ENCODE results near the gene BANF1. TPM values are rescaled to one million over a fixed set of nuclear protein-coding genes. Genes with fewer than 3 reads are reported as not detected.

The BANF1 gene
- total and polyA plus RNA-seq, 2 experiments from 2014 or later = 31.6 to 330 TPM

DNA sequence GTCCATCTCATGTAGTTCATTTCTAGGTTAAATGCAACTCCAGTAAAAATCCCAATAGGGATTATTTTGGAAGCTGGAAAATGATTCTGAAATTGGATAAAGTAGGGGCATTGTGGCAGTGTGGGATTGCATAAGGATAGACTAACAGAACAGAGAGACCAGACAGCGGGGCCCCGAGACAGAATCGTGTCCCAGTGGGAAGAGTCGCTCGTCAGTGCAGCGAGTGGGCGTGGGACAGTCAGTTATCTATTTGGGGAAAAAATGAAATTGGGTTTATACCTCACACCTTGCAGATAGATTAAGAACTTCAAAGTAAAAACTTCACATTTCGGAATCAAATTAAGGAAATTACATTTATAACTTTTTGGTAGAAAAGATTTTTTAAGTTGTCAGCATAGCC lies 30.2 kb upstream of the BANF1 start:
- H3K4me1 ChIP-seq (ENCODE audit: insufficient read depth) = no peaks in the 10 kb centered on the region
- H3K9me3 ChIP-seq (ENCODE audit: low read depth) = no peaks in the 10 kb centered on the region
- WGBS, 2 experiments (ENCODE audit: low coverage in 1 of 2, low lambda C conversion rate in 2 of 2, missing lambda C conversion rate in 2 of 2) = 95 to 99% methylated on average over 8 of the region's 8 CpGs
- H3F3A ChIP-seq (ENCODE audit: insufficient read depth) = peaks cover 13% of the 10 kb centered on the region; the same call in 1 of the 2 replicates
- no peak overlapping the region for H3K4me2 ChIP-seq (ENCODE audit: unreplicated experiment)
- H3K4me3 ChIP-seq = no peak overlapping the region
- H2AFZ ChIP-seq = no peak overlapping the region
- no peaks in the 10 kb centered on the region for H3K36me3 ChIP-seq (ENCODE audit: low read depth)
- peaks cover 26% of the 10 kb centered on the region for H3K79me2 ChIP-seq (ENCODE audit: insufficient read depth)
- TF ChIP-seq EZH2 (IDR thresholded peaks at IDR 0.05; ENCODE audit: insufficient read depth, poor library complexity, severe bottlenecking) (no peak), EZH2phosphoT487 (IDR thresholded peaks at IDR 0.05; ENCODE audit: insufficient read depth, low read depth) (no peak)
- no peaks in the 10 kb centered on the region for H3K27me3 ChIP-seq (replicated peaks; ENCODE audit: insufficient read depth)
- H3K9ac ChIP-seq = no peak overlapping the region
- H3K9me2 ChIP-seq (ENCODE audit: insufficient read depth) = no peaks in the 10 kb centered on the region
- no peaks in the 10 kb centered on the region for H4K20me1 ChIP-seq (ENCODE audit: insufficient read depth)
- in situ Hi-C loops (cut with MboI) = no loop called here
- DNase-seq = no peak
- no peak overlapping the region for H3K27ac ChIP-seq

DNA sequence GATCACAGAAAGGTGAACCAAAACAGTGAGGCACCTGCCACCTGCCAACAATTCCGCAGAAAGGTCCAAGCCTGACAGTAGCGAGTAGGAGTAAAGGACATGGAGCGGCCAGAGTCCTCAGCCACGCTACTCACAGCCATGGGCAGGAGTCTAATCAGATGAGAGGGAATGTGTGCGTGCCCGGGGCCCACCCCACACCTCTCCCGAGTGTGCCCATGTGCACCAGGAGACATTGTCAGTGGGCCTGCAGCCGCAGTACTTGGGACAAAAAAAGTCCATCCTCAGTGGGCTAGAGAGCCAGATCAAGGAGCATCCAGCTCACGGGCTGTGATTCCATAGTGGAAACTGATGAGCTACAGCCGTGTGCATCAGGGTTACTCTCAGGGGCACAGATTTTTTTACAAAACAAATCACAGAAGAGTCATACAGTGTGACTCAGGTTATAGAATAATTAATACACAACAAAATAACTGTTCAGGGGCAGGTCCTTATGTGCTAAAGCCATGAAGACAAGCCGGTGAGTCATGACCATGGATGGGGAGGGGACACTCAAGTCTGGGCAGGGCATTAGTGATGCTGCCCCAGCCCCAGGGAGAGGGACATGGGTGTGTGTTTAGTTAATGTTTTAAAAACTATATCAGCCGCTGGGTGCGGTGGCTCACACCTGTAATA lies 28.7 kb upstream of the BANF1 start:
- Histone ChIP-seq H3K9ac (no peak overlapping the region), H3F3A (ENCODE audit: insufficient read depth) (peaks cover 13% of the 10 kb centered on the region; the same call in 1 of the 2 replicates), H3K79me2 (ENCODE audit: insufficient read depth) (peaks cover 20% of the 10 kb centered on the region), H3K36me3 (ENCODE audit: low read depth) (no peaks in the 10 kb centered on the region; the same call in 1 of the 2 replicates), H3K9me3 (ENCODE audit: low read depth) (no peaks in the 10 kb centered on the region), H3K27me3 (replicated peaks; ENCODE audit: insufficient read depth) (no peaks in the 10 kb centered on the region), H3K27ac (no peak overlapping the region), H3K4me3 (no peak overlapping the region), H3K9me2 (ENCODE audit: insufficient read depth) (no peaks in the 10 kb centered on the region), H3K4me1 (ENCODE audit: insufficient read depth) (no peaks in the 10 kb centered on the region), H4K20me1 (ENCODE audit: insufficient read depth) (no peaks in the 10 kb centered on the region), H2AFZ (no peak overlapping the region), H3K4me2 (ENCODE audit: unreplicated experiment) (no peak overlapping the region)
- peak; percentile 68 for DNase-seq
- in situ Hi-C loops (cut with MboI) = no loop called here
- TF ChIP-seq EZH2phosphoT487 (IDR thresholded peaks at IDR 0.05; ENCODE audit: insufficient read depth, low read depth) (no peak), EZH2 (IDR thresholded peaks at IDR 0.05; ENCODE audit: insufficient read depth, poor library complexity, severe bottlenecking) (no peak)
- WGBS, 2 experiments (ENCODE audit: low coverage in 1 of 2, low lambda C conversion rate in 2 of 2, missing lambda C conversion rate in 2 of 2) = 66 to 71% methylated on average over 10 to 13 of the region's 13 CpGs

DNA sequence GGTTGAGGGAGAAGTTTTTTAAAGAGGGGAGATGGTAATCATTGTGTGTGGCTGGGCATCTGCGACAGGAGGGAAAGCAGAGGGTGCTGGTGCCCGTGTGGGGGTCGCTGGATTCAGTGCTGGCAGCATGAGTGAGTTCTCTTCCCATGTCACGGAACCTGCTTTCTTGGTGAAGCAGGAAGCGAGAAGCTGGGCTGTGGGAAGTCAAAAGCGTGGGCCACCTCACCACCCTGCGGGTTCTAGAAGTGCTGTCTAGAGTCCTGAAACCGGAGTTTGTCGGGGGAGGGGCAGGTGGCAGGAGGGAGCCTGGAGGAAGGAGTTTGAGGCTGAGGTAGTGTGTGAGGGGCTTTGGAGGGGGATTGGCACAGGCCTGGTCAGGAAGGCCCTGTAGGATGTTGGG lies 26.5 kb upstream of the BANF1 start:
- WGBS, 2 experiments (ENCODE audit: low coverage in 1 of 2, low lambda C conversion rate in 2 of 2, missing lambda C conversion rate in 2 of 2) = 95 to 98% methylated on average over 9 of the region's 9 CpGs
- no peaks in the 10 kb centered on the region for H3K79me2 ChIP-seq (ENCODE audit: insufficient read depth)
- TF ChIP-seq EZH2phosphoT487 (IDR thresholded peaks at IDR 0.05; ENCODE audit: insufficient read depth, low read depth) = no peak
- no peak for TF ChIP-seq EZH2 (IDR thresholded peaks at IDR 0.05; ENCODE audit: insufficient read depth, poor library complexity, severe bottlenecking)
- H4K20me1 ChIP-seq (ENCODE audit: insufficient read depth) = no peaks in the 10 kb centered on the region
- no peaks in the 10 kb centered on the region for H3K9me3 ChIP-seq (ENCODE audit: low read depth)
- no peaks in the 10 kb centered on the region; the same call in 1 of the 2 replicates for H3K36me3 ChIP-seq (ENCODE audit: low read depth)
- peaks cover 13% of the 10 kb centered on the region; the same call in 1 of the 2 replicates for H3F3A ChIP-seq (ENCODE audit: insufficient read depth)
- no peaks in the 10 kb centered on the region for H3K4me1 ChIP-seq (ENCODE audit: insufficient read depth)
- no peak overlapping the region for H3K27ac ChIP-seq
- in situ Hi-C loops (cut with MboI) = no loop called here
- no peak overlapping the region for H3K4me2 ChIP-seq (ENCODE audit: unreplicated experiment)
- H3K9ac ChIP-seq = no peak overlapping the region
- H3K4me3 ChIP-seq = no peak overlapping the region
- no peak overlapping the region for H2AFZ ChIP-seq
- DNase-seq = no peak
- H3K27me3 ChIP-seq (replicated peaks; ENCODE audit: insufficient read depth) = no peaks in the 10 kb centered on the region
- no peaks in the 10 kb centered on the region for H3K9me2 ChIP-seq (ENCODE audit: insufficient read depth)

DNA sequence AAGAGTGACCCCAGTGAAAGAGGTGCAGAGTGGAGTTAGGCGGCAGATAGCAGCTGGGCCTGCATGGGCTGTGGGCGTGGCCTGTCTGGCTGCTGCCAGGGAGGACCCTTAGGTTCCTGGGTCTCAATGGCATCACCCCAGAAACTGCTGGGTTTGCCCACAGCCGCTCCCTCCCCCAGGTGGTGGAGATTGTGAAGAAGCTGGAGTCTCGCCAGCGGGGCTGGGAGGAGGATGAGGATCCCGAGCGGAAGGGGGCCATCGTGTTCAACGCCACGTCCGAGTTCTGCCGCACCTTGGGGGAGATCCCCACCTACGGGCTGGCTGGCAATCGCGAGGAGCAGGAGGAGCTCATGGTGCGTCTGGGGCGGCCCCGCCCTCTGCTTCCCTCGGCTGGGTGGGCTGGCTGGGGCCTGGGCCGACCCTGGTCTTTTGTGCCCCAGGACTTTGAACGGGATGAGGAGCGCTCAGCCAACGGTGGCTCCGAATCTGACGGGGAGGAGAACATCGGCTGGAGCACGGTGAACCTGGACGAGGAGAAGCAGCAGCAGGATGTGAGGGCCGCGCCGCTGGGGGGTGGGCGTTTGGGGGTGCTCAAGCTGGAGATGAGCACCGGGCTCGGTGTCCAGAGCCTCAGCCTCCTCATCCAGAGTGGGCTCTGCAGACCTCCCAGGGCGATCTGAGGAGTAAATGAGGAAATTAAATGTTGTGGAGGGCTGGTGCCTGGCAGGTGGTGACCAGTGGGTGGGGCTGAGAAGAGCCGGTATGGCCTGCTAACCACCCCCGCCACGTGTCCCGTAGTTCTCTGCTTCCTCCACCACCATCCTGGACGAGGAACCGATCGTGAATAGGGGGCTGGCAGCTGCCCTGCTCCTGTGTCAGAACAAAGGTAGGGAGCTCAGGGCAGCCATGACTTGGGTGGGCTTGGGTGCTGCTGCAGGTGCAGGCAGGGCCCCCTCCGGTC lies 25.8 kb upstream of the BANF1 start:
- 82 to 86% methylated on average over 41 to 43 of the region's 43 CpGs for WGBS, 2 experiments (ENCODE audit: low coverage in 1 of 2, low lambda C conversion rate in 2 of 2, missing lambda C conversion rate in 2 of 2)
- Histone ChIP-seq H3K9me2 (ENCODE audit: insufficient read depth) (no peaks in the 10 kb centered on the region), H3K9ac (no peak overlapping the region), H3K4me3 (no peak overlapping the region), H3K4me1 (ENCODE audit: insufficient read depth) (no peaks in the 10 kb centered on the region), H3K36me3 (ENCODE audit: low read depth) (no peaks in the 10 kb centered on the region; the same call in 1 of the 2 replicates), H3K79me2 (ENCODE audit: insufficient read depth) (no peaks in the 10 kb centered on the region), H3K27ac (no peak overlapping the region), H3K4me2 (ENCODE audit: unreplicated experiment) (no peak overlapping the region), H3K27me3 (replicated peaks; ENCODE audit: insufficient read depth) (no peaks in the 10 kb centered on the region), H2AFZ (no peak overlapping the region), H4K20me1 (ENCODE audit: insufficient read depth) (no peaks in the 10 kb centered on the region), H3K9me3 (ENCODE audit: low read depth) (no peaks in the 10 kb centered on the region), H3F3A (ENCODE audit: insufficient read depth) (peaks cover 12% of the 10 kb centered on the region; the same call in 1 of the 2 replicates)
- DNase-seq = no peak
- in situ Hi-C loops (cut with MboI) = no loop called here
- no peak for TF ChIP-seq EZH2phosphoT487 (IDR thresholded peaks at IDR 0.05; ENCODE audit: insufficient read depth, low read depth)
- no peak for TF ChIP-seq EZH2 (IDR thresholded peaks at IDR 0.05; ENCODE audit: insufficient read depth, poor library complexity, severe bottlenecking)

Measured in GM23248 (cell line).